B cell (primary cell): ENCODE data around the gene MUC5AC. TPM values are rescaled to one million over a fixed set of nuclear protein-coding genes. Genes with fewer than 3 reads are reported as not detected.

Experiments used
- ATAC-seq: fragments of 200-7000 bp; cut with Tn5 transposase; one replicate; pipeline ENCODE4 v1.10.0; 2021; ENCODE audit warnings: low read depth, mild to moderate bottlenecking, moderate number of reproducible peaks, moderate library complexity
- CTCF ChIA-PET: fragments of 350-600 bp; sonication (Branson Sonifier 250); formaldehyde crosslinking; loops from one replicate; lab custom pipeline; 2021; ENCODE audit warnings: antibody characterized with exemption, inconsistent platforms; lab: Charles Lee
- POLR2A ChIA-PET: fragments of 350-600 bp; sonication (Branson Sonifier 250); formaldehyde crosslinking; loops from one replicate; lab custom pipeline; 2021; ENCODE audit warnings: antibody characterized with exemption; lab: Charles Lee
- DNase-seq: peaks from one replicate; pipeline ENCODE4 v3.0.0; 2013
- H2AFZ ChIP-seq: 2 replicates; pipeline ENCODE4 v1.6.1; 2012; ENCODE audit warnings: mild to moderate bottlenecking, low read depth, low read length; ENCODE audit not compliant: insufficient read depth, poor library complexity, severe bottlenecking
- H3K27ac ChIP-seq, 2 donors: 1 replicate in 1 of 2; 2 replicates in 1 of 2; pipeline ENCODE4 v1.5.1; 2012 to 2013; ENCODE audit warnings: low read length in 2 of 2, mild to moderate bottlenecking in 2 of 2, moderate library complexity in 1 of 2
- H3K27me3 ChIP-seq, 4 experiments: fragments of 200-600 bp in 1 of 4; sonication (generic) in 1 of 4; replicated peaks in 1 of 4; 1 replicate in 2 of 4; 2 replicates in 2 of 4; pipeline versions ENCODE4 v1.6.1 to v1.7.0; 2013 to 2016; ENCODE audit warnings: low read length in 3 of 4, mild to moderate bottlenecking in 2 of 4, mixed read lengths in 1 of 4, moderate library complexity in 1 of 4; ENCODE audit not compliant: insufficient read depth in 4 of 4, control insufficient read depth in 3 of 4; ENCODE audit errors: control extremely low read depth in 1 of 4
- H3K36me3 ChIP-seq, 2 experiments: replicated peaks in 1 of 2; 1 replicate in 1 of 2; 2 replicates in 1 of 2; pipeline versions ENCODE4 v1.6.1 to v1.7.1; 2013; ENCODE audit warnings: low read length in 1 of 2; ENCODE audit not compliant: insufficient read depth in 2 of 2, control insufficient read depth in 1 of 2; ENCODE audit errors: control extremely low read depth in 1 of 2, extremely low read depth in 1 of 2
- H3K4me1 ChIP-seq, 2 donors: fragments of 200-600 bp in 1 of 2; sonication (generic) in 1 of 2; 1 replicate in 1 of 2; 2 replicates in 1 of 2; pipeline versions ENCODE4 v1.5.1 to v1.6.1; 2013 to 2017; ENCODE audit warnings: low read length in 2 of 2; ENCODE audit not compliant: control insufficient read depth in 2 of 2, insufficient read depth in 2 of 2
- H3K4me2 ChIP-seq: replicated peaks from 2 replicates; pipeline ENCODE3; 2012; ENCODE audit warnings: mild to moderate bottlenecking, low read depth, low read length; ENCODE audit not compliant: poor library complexity, severe bottlenecking
- H3K4me3 ChIP-seq, 5 experiments: fragments of 200-600 bp in 1 of 5; sonication (generic) in 1 of 5; 1 replicate in 3 of 5; 2 replicates in 2 of 5; pipeline versions ENCODE4 v1.5.1 to v1.7.0; 2011 to 2016; ENCODE audit warnings: low read length in 4 of 5, mild to moderate bottlenecking in 4 of 5, low read depth in 2 of 5, control low read depth in 1 of 5, moderate library complexity in 1 of 5; ENCODE audit not compliant: insufficient read depth in 1 of 5; ENCODE audit errors: control extremely low read depth in 1 of 5, extremely low read depth in 1 of 5
- H3K79me2 ChIP-seq: fragments of 200-600 bp; sonication (generic); one replicate; pipeline ENCODE4 v1.6.0; 2016; ENCODE audit warnings: low read length; ENCODE audit not compliant: control insufficient read depth, insufficient read depth
- H3K9ac ChIP-seq: fragments of 200-600 bp; sonication (generic); 2 replicates; pipeline ENCODE4 v1.6.1; 2017; ENCODE audit warnings: mild to moderate bottlenecking, low read length, moderate library complexity
- H3K9me3 ChIP-seq, 3 donors: one replicate each; pipeline versions ENCODE4 v1.6.1 to v1.7.1; 2013; ENCODE audit warnings: low read length in 2 of 3; ENCODE audit not compliant: control insufficient read depth in 2 of 3, insufficient read depth in 1 of 3; ENCODE audit errors: control extremely low read depth in 1 of 3
- H4K20me1 ChIP-seq: 2 replicates; pipeline ENCODE4 v1.6.0; 2012; ENCODE audit warnings: mild to moderate bottlenecking, low read length; ENCODE audit not compliant: insufficient read depth, control insufficient read depth, poor library complexity, severe bottlenecking
- H3K27ac Mint-ChIP-seq: one replicate; pipeline ENCODE4 v1.8.0; 2021; ENCODE audit warnings: mixed read lengths
- H3K27me3 Mint-ChIP-seq: one replicate; pipeline ENCODE4 v1.8.0; 2021; ENCODE audit warnings: mixed read lengths
- H3K4me1 Mint-ChIP-seq: one replicate; pipeline ENCODE4 v1.8.0; 2021; ENCODE audit warnings: mixed read lengths
- H3K4me3 Mint-ChIP-seq: one replicate; pipeline ENCODE4 v1.8.0; 2021; ENCODE audit warnings: mixed read lengths
- H3K9me3 Mint-ChIP-seq: one replicate; pipeline ENCODE4 v1.8.0; 2022; ENCODE audit warnings: mixed read lengths; ENCODE audit not compliant: insufficient read depth
- EZH2 ChIP-seq: IDR thresholded peaks from 2 replicates; pipeline ENCODE4 v1.6.1; 2012; ENCODE audit warnings: borderline replicate concordance, low read depth, mild to moderate bottlenecking, moderate library complexity, low read length; ENCODE audit not compliant: insufficient read depth, poor library complexity, severe bottlenecking
- WGBS: methylation state at CpG from one replicate; pipeline ENCODE4 v1.1.5; 2013; ENCODE audit warnings: missing lambda C conversion rate; ENCODE audit not compliant: insufficient coverage; 5-methylcytosine and 5-hydroxymethylcytosine counted together
- intact Hi-C: fragments of 100-400 bp; cut with micrococcal nuclease; formaldehyde crosslinking; loops from one replicate; pipeline ENCODE4 v1.10.0; 2022
- polyA plus RNA-seq: library from polyadenylated mRNA; depleted of rRNA; stranded (reverse); fragments of >200 nt; gene quantifications from 2 replicates; pipeline ENCODE4 v1.2.3, GENCODE V29; 2012
- total RNA-seq, 2 donors: library from RNA; stranded (reverse); fragments of 120-200 nt in 1 of 2; gene quantifications; 1 replicate in 1 of 2; 2 replicates in 1 of 2; pipeline versions ENCODE4 v1.2.3 to v1.2.4, GENCODE V29; 2013 to 2022
- TF ChIP-seq, protein P1 (sequence below): fragments of 200-600 bp; IDR thresholded peaks from one replicate; pipeline ENCODE4 v1.8.0; 2022; ENCODE audit warnings: antibody characterized with exemption, mild to moderate bottlenecking

The MUC5AC gene
- total and polyA plus RNA-seq, 2 donors (not counting 1 experiment from before 2014, with no cell fraction given) = not detected

DNA sequence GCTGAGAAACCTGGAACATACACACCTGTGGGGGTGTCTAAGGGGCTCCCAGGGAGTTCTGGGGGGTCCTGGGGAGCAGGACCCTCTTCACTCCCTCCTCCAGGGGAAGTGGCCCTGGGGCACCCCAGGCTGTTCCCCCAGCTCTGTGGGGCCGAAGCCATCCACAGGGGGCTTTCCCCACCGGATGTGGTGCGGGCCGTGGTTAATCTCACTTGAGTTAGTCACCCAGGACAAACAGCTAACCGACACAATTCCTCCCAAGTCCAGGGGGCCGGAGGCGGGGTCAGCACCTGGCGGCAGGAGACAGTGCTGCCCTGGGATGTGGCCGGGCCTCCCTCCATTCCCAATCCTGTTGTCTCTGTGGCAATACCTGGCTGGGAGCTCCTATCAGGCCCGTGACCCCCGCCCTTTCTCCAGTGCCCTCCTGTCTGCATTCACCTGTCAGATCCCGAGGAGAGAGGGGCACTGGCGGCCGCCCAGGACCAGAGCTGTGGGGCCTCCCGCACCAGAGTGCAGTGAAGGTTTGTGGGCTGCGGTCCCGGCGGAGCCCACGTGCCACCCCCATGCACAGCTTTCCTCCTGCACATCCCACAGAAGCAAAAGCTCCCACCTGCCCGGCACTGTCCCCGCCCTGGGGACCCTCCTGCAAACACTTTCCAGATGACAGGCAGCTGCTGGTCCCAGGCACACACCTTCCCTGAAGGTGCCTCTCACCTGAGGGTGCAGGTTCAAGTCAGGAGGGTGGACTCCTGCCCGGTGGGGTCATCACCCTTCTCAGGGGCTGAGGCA, 5.2 kb upstream of the MUC5AC start:
- Mint-ChIP-seq H3K27me3 (peaks cover 3% of the 10 kb centered on the region), H3K4me1 (peaks cover 3% of the 10 kb centered on the region), H3K27ac (no peak overlapping the region), H3K4me3 (no peak overlapping the region), H3K9me3 (no peaks in the 10 kb centered on the region)
- Histone ChIP-seq H3K79me2 (no peaks in the 10 kb centered on the region), H2AFZ (no peak overlapping the region), H3K4me1 (peaks cover 3 to 8% of the 10 kb centered on the region in 2 donors), H3K4me3 (no peak overlapping the region), H3K4me2 (no peak overlapping the region), H3K9ac (no peak overlapping the region), H3K36me3 (no peaks in the 10 kb centered on the region), H3K27ac (no peak overlapping the region), H3K9me3 (peaks cover 0 to 10% (median 0%) of the 10 kb centered on the region in 3 donors), H3K27me3 (peaks cover 0 to 8% (median 0%) of the 10 kb centered on the region in 4 experiments), H4K20me1 (no peaks in the 10 kb centered on the region)
- DNase-seq = peak; percentile 4
- no peak for ATAC-seq
- ChIA-PET POLR2A (no interaction called here), CTCF (no interaction called here)
- 25% methylated on average over 21 of the region's 22 CpGs for WGBS
- intact Hi-C loops = no loop called here
- TF ChIP-seq, protein P1, sequence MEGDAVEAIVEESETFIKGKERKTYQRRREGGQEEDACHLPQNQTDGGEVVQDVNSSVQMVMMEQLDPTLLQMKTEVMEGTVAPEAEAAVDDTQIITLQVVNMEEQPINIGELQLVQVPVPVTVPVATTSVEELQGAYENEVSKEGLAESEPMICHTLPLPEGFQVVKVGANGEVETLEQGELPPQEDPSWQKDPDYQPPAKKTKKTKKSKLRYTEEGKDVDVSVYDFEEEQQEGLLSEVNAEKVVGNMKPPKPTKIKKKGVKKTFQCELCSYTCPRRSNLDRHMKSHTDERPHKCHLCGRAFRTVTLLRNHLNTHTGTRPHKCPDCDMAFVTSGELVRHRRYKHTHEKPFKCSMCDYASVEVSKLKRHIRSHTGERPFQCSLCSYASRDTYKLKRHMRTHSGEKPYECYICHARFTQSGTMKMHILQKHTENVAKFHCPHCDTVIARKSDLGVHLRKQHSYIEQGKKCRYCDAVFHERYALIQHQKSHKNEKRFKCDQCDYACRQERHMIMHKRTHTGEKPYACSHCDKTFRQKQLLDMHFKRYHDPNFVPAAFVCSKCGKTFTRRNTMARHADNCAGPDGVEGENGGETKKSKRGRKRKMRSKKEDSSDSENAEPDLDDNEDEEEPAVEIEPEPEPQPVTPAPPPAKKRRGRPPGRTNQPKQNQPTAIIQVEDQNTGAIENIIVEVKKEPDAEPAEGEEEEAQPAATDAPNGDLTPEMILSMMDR = no peak
- no peak for TF ChIP-seq EZH2
